ENCODE measurements around the gene USP1. TPM values are rescaled to one million over a fixed set of nuclear protein-coding genes. Genes with fewer than 3 reads are reported as not detected.

USP1 gene
- total and polyA plus RNA-seq, 10 of the 15 experiments (the other 5 are each of a cell fraction or from before 2014, with no cell fraction given): 25.6 to 77.9 (median 48.1) TPM

GRCh38 chr1:62436466-62437272, at the start of gene USP1 (continued):
- TF ChIP-seq TCF7 (IDR thresholded peaks at IDR 0.05; ENCODE audit: borderline replicate concordance) (no peak), BCLAF1 (IDR thresholded peaks at IDR 0.05) (no peak), MLLT1 (IDR thresholded peaks at IDR 0.05) (0 out of 2 replicates have a peak, but pooled peaks have one; percentile 33), SIN3A (IDR thresholded peaks at IDR 0.05; ENCODE audit: low read depth, low read length) (no peak), SMAD5 (IDR thresholded peaks at IDR 0.05; ENCODE audit: low read depth) (peak; percentile 48; the same call in 1 of the 2 replicates), MTA3 (IDR thresholded peaks at IDR 0.05; ENCODE audit: borderline replicate concordance, low read length) (no peak), ZNF384 (IDR thresholded peaks at IDR 0.05; ENCODE audit: borderline replicate concordance, low read depth, low read length) (peak; percentile 88), NR2C1 (IDR thresholded peaks at IDR 0.05) (no peak), BCL11A (IDR thresholded peaks at IDR 0.05; ENCODE audit: low read depth, low read length) (no peak), IKZF2 (IDR thresholded peaks at IDR 0.05) (peak; percentile 46; a peak in 3 of 4 replicates), ATF2 (IDR thresholded peaks at IDR 0.05; ENCODE audit: low read length) (no peak), SRF (IDR thresholded peaks at IDR 0.05; ENCODE audit: low read depth in 2 of 2, low read length in 2 of 2) (no peak), IRF4 (IDR thresholded peaks at IDR 0.05; ENCODE audit: low read depth, low read length) (no peak), IRF5 (IDR thresholded peaks at IDR 0.05; ENCODE audit: borderline replicate concordance) (peak; percentile 97), GABPA (IDR thresholded peaks at IDR 0.05; ENCODE audit: low read depth) (no peak), KDM1A (IDR thresholded peaks at IDR 0.05; ENCODE audit: borderline replicate concordance) (no peak), ZNF274 (IDR thresholded peaks at IDR 0.05; ENCODE audit: insufficient read depth, insufficient read length) (no peak), STAT1 (conservative IDR thresholded peaks at IDR 0.05) (peak; percentile 88), ATF3 (IDR thresholded peaks at IDR 0.05; ENCODE audit: borderline replicate concordance, extremely low read depth, low read depth, low read length) (no peak), RB1 (IDR thresholded peaks at IDR 0.05; ENCODE audit: borderline replicate concordance) (peak; percentile 99), BMI1 (IDR thresholded peaks at IDR 0.05; ENCODE audit: borderline replicate concordance) (no peak)
